GM12801 (cell line): ENCODE data around the gene PKN1.

ENCODE experiments used
- CTCF ChIP-seq: IDR thresholded peaks from one replicate; pipeline ENCODE4 v1.5.1; 2011; ENCODE audit warnings: control low read depth; ENCODE audit not compliant: insufficient read length; ENCODE audit errors: extremely low read depth

PKN1 gene

GRCh38 chr19:14405758-14406644, 27.1 kb upstream of the PKN1 start:
- no peak for TF ChIP-seq CTCF

- TF ChIP-seq CTCF: no peak
Observed at GRCh38 chr19:14406645-14407401, 26.3 kb upstream of the PKN1 start.

- no peak for TF ChIP-seq CTCF
Observed at GRCh38 chr19:14407605-14408484, 25.3 kb upstream of the PKN1 start.

GRCh38 chr19:14408491-14409145, 24.5 kb upstream of the PKN1 start:
- no peak for TF ChIP-seq CTCF

- no peak for TF ChIP-seq CTCF
Observed at GRCh38 chr19:14409146-14410023, 23.7 kb upstream of the PKN1 start.
